ENCODE data around the gene MXD3.
"Not testable (repeated sequence)": the region's sequence is repeated elsewhere in the genome, so short reads cannot be mapped to it uniquely, and the experiment has no call there.

Gene MXD3

DNA sequence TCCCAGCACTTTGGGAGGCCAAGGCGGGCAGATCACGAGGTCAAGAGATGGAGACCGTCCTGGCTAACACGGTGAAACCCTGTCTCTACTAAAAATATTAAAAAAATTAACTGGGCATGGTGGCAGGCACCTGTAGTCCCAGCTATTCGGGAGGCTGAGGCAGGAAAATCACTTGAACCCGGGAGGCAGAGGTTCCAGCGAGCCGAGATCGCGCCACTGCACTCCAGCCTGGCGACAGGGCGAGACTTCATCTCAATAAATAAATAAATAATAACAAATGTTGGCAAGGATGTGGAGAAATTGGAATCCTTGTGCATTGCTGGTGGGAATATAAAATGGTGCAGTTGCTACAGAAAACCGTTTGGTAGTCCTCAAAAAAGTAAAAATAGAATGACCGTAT lies 31.3 kb upstream of the MXD3 start:
- DNase-seq, result not testable (repeated sequence)

- DNase-seq, result no peak
Measured at GRCh38 chr5:177339107-177339638, 27.5 kb upstream of the MXD3 start.

DNA sequence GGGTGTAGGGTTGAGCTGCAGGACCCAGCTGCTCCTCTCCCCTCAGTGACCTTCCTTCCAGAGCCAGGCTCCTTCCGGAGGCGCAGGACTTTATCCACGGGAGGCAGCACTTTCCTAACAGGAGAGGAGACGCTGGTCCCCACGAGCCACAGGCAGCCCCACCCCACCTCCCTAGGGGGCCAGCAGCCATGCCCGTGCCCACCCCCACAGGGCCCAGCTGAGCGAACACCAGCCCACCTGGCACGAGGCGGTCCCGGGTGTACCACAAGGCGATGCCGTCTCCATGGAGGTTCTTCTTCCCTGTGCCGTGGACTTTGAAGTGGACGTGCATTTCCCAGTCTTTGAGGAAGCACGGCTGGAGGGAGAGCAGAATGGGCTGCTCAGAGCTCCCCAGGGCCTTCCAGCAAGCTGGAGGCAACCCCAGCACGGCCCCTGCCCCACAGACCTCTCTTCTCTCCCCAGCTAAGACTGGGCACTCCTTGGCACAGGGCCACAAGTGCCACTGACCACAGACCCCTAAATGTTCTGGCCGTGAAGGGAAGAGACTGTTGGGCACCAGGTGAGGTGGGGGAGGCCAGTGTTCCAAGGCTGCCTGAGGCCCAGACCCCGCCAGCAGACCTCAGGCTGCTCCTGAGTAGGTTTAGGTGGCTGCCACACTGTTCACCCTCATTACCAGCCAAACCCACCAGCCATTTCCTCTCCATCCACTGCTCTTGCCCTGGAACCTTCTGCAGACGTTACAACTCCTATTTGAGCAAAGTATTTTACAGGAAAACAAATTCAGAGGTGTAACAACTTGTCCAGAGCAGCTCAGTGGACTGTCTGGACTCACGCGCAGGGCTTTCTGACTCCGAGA lies 26.8 kb upstream of the MXD3 start:
- no peak for DNase-seq

DNA sequence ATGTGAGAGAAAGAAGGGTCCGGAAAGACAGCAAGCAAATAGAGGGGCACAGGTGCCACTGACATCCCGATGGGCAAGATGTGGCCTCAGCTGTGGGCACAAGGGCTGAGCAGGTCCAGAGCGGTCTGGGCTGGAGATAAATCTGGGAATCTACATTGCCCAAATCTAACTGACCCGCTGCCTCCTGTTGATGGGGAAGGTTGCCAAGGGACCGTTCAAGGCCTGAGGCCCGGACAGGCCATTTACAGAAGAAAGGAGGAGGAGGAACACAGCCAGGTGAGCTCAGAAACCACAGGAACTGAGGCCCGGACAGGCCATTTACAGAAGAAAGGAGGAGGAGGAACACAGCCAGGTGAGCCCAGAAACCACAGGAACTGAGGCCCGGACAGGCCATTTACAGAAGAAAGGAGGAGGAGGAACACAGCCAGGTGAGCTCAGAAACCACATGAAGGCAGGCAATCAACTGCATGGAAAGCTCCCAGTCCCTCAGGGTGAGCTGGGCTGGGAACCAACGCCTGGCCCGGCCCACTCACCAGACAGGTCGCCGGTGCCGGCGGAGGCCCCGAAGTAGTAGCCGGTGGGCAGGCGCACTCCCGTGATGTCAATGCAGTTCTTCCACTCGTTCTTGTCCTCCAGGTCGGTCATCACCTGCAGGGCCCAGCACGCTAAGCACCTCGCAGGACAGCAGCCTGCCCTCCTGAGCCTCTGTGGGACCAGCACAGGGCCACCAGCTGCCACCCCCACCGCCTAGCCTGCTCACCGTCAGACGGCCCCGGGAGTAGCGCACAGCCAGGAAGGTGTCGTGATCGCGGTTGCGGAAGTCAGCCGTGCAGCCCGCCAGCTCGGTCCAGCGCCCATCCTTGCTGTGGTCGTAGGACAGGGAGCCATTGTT lies 25.2 kb upstream of the MXD3 start:
- DNase-seq, result no peak

GRCh38 chr5:177336112-177336511 lies 24.4 kb upstream of the MXD3 start:
- DNase-seq, result peak in 1 of 2 donors; percentile 44

- DNase-seq, result no peak
Measured at GRCh38 chr5:177335701-177336065, 24.0 kb upstream of the MXD3 start.

GRCh38 chr5:177334781-177335700 lies 23.3 kb upstream of the MXD3 start:
- DNase-seq, result no peak

DNA sequence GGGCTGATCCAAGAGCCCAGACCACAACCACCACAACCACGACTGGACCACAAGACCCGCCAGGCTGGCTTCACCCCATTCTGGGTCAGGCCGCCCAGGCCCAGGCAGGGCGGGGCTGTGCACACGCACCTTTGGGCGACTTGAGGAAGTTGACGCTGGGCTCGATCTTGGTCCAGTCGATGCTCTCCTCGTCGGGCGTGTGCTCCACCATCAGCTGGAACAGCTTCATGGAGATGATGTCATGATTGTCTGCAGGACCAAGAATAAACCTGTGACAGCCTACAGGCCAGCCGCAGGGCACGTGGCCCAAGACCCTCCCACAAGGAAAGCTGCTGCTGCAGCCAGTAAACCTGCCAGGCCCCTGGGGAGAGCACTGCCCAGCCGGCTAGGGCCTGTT lies 22.5 kb upstream of the MXD3 start:
- DNase-seq, result no peak

- no peak for DNase-seq
Measured at GRCh38 chr5:177333420-177334154, 21.9 kb upstream of the MXD3 start.

DNA sequence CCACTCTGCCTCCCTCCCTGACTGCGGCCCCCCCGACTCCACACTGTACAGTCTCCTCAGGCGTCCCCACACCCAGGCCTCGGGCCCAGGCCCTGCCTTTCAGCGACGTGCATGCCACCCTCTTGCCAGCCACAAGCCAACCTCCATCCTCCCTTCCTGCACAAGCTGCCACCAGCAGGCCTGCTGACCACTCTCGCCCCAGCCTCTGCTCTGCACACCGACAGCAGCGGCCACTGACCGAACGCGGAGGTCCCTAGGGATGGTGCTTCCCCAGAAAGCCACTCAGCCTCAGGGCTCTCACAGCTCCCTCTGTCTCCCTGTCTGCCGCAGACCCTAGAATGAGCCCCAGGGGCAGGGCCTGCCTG lies 21.2 kb upstream of the MXD3 start:
- DNase-seq, result no peak

DNA sequence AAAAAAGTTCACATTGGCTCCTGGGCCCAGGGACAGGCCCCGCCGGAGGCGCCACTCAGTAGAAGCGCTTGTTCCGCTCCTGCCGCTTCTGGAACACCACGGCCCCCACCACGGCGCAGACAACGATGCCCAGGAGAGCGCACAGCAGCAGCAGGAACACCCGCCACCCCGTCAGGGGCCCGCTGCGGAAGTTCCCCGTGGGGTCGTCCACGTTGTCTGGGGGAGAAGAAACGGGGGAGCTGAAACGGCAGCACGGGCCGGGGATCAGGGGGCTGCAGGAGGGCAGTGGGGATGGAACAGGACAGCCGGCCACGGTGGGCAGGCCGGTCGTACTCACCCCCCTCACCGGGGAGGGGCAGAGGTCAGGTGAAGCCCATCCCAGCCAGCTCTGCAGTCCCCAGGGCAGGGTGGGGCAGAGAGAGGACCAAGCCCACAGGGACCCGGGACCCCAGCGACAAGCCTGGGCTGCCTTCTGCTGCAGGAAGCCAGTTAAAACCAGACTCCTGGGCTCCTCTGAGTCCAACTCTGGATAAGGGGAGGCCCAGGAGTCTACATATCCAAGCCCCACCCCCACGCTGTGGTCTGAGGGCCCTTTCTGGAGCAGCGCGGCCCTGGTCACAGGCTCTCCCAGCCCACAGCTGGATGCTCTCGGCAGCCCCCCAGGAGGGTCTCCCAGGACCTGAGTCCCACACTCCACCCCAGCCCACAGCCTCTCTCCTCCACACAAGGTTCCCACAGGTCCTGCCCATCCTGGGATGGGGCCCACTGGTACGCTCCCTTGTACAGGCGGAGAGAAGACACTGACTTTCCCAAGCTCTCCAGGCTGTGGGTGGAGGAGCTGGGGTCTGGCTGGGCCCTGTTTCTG lies 20.6 kb upstream of the MXD3 start:
- DNase-seq, result no peak

- DNase-seq, result no peak
Measured at GRCh38 chr5:177330991-177331842, 19.5 kb upstream of the MXD3 start.

DNA sequence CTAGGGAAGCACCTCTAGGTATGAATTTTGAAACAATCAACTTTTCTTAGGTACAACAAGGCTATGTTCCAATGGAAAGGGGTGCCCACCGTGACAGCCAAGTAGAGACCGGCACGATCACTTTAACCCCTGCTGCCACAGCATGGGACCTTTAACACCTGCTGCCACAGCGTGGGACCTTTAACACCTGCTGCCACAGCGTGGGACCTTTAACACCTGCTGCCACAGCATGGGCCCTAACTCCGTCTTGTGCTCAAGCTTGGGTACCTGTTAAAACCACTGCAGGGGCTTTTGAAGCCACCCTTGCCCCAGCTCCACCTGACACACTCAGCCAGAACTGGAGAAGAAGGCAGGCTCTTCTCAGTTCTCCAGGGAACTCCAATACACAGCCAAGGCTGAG lies 18.2 kb upstream of the MXD3 start:
- DNase-seq, result no peak

DNA sequence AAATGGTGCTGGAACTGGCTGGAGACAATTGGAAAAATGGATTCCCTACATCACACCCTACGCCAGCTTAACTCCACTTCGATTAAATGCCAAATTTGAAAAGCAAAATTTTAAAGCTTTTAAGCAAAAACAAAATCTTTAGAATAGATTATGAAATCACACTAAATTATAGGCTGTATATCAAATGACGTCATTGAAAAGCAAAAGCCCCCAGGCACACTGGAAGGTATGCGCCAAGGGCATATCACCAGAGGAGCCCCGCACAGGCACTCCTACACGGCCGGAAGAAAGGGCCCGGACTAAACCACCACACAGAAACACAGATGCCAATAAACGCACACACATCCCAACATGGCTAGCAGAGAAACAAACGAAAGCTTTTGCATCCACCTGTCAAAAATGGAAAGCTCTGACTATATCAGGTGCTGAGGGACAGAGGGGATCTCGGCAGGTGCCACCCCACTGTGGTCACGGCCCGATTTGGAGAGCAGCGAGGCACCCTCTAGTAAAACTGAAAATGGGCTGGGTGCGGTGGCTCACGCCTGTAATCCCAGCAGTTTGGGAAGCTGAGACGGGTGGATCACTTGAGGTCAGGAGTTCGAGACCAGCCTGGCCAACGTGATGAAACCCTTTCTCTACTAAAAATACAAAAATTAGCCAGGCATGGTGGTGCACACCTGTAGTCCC lies 17.0 kb upstream of the MXD3 start:
- DNase-seq, result no peak

DNA sequence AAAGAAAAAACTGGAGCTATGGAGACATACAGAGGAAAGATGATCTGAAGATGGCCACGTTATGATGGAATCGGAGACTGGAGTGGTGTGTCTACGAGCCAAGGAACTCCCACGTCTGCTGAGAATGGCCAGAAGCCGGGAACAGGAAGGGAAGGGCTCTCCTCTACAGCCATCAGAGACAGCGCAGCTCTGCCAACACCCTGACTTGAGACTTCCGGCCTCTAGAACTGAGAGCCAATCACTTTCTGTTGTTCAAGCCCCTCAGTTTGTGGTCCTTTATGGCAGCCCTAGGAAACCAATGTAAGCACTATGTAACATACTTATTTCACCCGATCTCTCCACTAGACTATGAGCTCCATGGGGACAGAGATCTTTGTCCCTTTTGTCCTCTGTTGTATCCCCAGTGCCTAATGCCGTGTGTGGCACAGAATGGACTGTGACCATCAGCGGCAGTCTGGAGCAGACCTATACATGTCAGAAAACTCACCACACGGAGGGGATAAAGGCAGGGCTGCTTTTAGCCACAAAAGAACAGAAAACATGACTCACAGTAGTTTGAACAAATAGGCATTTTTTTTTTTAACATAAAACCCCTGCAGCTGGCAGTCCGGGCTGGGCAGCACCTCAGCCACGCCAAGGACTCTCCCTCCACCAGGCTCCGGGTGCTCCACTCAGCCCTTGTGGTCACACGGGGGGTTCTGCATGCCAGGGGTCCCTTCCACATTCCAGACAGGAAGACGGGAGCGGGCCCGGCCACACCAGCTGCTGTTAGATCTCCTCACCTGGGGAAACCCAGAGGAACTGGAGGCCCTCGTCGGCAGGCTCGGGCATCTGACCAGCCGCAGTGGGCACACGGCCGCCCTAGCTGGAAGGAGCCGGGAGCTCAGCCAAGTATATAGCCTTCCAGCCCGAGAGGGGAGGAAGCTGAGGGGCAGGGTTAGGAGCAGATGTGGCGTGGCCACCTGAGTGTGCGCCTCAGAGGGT lies 16.1 kb upstream of the MXD3 start:
- DNase-seq, result no peak

GRCh38 chr5:177325868-177326381 lies 14.2 kb upstream of the MXD3 start:
- no peak for DNase-seq

DNA sequence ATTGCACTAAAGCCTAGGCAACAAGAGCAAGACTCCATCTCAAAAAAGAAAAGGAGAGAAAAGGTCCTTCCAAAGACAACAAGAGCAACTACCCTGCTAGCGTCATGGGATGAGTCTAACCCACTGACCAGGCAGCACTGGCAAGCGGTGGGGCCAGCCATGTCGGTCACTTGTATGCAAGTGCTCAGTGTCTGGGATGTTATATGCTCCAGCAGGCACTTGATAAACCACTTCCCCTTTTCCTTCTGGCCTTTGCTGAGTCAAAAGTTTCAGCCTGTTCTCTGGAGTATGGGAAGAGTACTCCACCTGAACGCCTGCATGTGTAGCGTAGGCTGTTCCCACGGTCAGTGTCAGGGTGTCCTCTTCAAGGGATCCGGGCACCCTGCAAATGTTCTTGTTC lies 9.2 kb upstream of the MXD3 start:
- no peak for DNase-seq
